Gastrocnemius medialis (tissue), 4 donors: ENCODE data around the gene NOTCH1. TPM values are rescaled to one million over a fixed set of nuclear protein-coding genes. Genes with fewer than 3 reads are reported as not detected.

ENCODE experiments used
- ATAC-seq, 2 donors: fragments of 150-250 bp; one replicate each; pipeline ENCODE4 v1.9.1; 2016
- DNase-seq, 2 donors: peaks; one replicate each; pipeline ENCODE4 v3.0.0-alpha.2; 2019
- H3K27ac ChIP-seq, 4 donors: fragments of 200-600 bp; sonication (generic); 1 replicate in 1 of 4; 2 replicates in 3 of 4; pipeline ENCODE4 v1.5.1; 2016 to 2018; ENCODE audit warnings: mild to moderate bottlenecking in 2 of 4, moderate library complexity in 1 of 4
- H3K27me3 ChIP-seq, 3 donors: fragments of 200-600 bp; sonication (generic) in 2 of 3; 1 replicate in 1 of 3; 2 replicates in 2 of 3; pipeline versions ENCODE4 v1.5.1 to v1.6.0; 2016 to 2019; ENCODE audit warnings: mild to moderate bottlenecking in 1 of 3, moderate library complexity in 1 of 3
- H3K36me3 ChIP-seq, 2 donors: fragments of 200-600 bp; sonication (generic) in 1 of 2; one replicate each; pipeline ENCODE4 v1.5.1; 2017 to 2018
- H3K4me1 ChIP-seq, 2 donors: fragments of 200-600 bp; sonication (generic) in 1 of 2; one replicate each; pipeline ENCODE4 v1.5.1; 2016 to 2017; ENCODE audit warnings: mild to moderate bottlenecking in 2 of 2
- H3K4me3 ChIP-seq, 4 donors: fragments of 200-600 bp; sonication (generic) in 3 of 4; 1 replicate in 1 of 4; 2 replicates in 3 of 4; pipeline ENCODE4 v1.5.1; 2016 to 2019; ENCODE audit warnings: mild to moderate bottlenecking in 2 of 4
- H3K9me3 ChIP-seq, 3 donors: fragments of 200-600 bp; sonication (generic) in 2 of 3; 1 replicate in 1 of 3; 2 replicates in 2 of 3; pipeline ENCODE4 v1.5.1; 2016 to 2019
- POLR2A ChIP-seq, 2 donors: fragments of 450-650 bp; IDR thresholded peaks; one replicate each; pipeline ENCODE4 v1.6.1; 2017; ENCODE audit warnings: antibody characterized with exemption in 2 of 2, mild to moderate bottlenecking in 2 of 2, moderate library complexity in 2 of 2
- in situ Hi-C, 4 donors: fragments of 200-750 bp; cut with MboI; loops; one replicate each; pipeline versions ENCODE4 v1.15.0 to v1.8.0; 2017; ENCODE audit warnings: low sequenced_read_pairs in 4 of 4
- intact Hi-C: fragments of 100-400 bp; cut with DNase I; formaldehyde crosslinking; loops from one replicate; pipeline ENCODE4 v1.15.1; 2023; ENCODE audit warnings: low total_unique reads
- total RNA-seq, 4 donors: library from RNA; depleted of rRNA; stranded (reverse); fragments of >200 nt; gene quantifications; one replicate each; pipeline versions ENCODE4 v1.1.0 to v1.2.3, GENCODE V29; 2016
- TF ChIP-seq, protein P1 (sequence below), 5 experiments: fragments of 450-650 bp in 3 of 5; fragments of 200-600 bp in 2 of 5; sonication (generic) in 2 of 5; IDR thresholded peaks in 4 of 5; conservative IDR thresholded peaks in 1 of 5; 1 replicate in 4 of 5; 2 replicates in 1 of 5; pipeline ENCODE4 v1.5.1; 2016 to 2019; ENCODE audit warnings: antibody characterized with exemption in 5 of 5, mild to moderate bottlenecking in 3 of 5, moderate library complexity in 3 of 5

NOTCH1 gene
- total RNA-seq, 4 donors from 2014 or later = 6.3 to 15.4 (median 8.2) TPM

DNA sequence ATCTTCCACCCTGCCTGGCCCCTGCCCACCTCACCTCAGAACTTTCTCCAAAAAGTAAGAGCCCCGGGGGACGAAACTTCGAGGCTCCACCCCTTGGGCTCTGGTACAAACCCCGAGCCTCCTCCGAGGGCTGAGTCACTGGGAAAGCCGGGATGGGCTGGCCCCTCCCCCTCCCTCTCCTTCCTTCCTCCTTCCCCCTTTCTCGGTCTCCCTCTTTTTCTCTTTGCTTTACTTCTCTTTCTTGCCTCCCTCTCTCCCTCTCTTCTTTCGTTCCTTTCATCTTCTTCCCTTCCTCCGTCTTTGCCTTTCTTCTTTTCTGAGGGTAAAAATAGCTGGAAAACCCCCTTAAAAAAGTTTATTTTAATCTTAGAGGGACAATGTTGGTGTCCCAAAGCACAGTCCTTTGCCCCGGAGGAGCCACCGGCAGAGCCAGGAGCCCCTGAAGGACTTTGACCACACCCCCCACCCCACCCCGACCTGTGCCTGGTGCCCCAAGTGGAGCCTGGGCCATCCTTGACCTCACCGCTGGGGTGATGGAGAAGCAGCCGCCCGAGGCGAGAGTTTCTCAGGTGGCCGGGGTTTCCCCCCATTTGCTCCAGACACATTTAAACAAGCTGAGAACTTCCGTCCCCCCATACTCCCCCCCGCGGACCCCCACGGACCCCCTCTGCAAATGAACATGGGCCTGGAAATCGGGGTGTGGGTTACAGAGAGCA, 5.7 kb upstream of the NOTCH1 start:
- no peaks in the 10 kb centered on the region for H3K9me3 ChIP-seq
- H3K27ac ChIP-seq = peak overlapping the region in 3 of 4 donors; percentile 25 to 54 (median 41)
- H3K4me1 ChIP-seq = peaks cover 10 to 14% of the 10 kb centered on the region in 2 donors
- no peaks in the 10 kb centered on the region for H3K36me3 ChIP-seq
- H3K4me3 ChIP-seq = no peak overlapping the region
- H3K27me3 ChIP-seq = no peaks in the 10 kb centered on the region
- intact Hi-C loops (no loop called here), in situ Hi-C loops (no loop called here)
- ATAC-seq (no peak), DNase-seq (peak in 1 of 2 donors; percentile 59)
- TF ChIP-seq POLR2A (IDR thresholded peaks at IDR 0.05) = no peak
- TF ChIP-seq, protein P1, sequence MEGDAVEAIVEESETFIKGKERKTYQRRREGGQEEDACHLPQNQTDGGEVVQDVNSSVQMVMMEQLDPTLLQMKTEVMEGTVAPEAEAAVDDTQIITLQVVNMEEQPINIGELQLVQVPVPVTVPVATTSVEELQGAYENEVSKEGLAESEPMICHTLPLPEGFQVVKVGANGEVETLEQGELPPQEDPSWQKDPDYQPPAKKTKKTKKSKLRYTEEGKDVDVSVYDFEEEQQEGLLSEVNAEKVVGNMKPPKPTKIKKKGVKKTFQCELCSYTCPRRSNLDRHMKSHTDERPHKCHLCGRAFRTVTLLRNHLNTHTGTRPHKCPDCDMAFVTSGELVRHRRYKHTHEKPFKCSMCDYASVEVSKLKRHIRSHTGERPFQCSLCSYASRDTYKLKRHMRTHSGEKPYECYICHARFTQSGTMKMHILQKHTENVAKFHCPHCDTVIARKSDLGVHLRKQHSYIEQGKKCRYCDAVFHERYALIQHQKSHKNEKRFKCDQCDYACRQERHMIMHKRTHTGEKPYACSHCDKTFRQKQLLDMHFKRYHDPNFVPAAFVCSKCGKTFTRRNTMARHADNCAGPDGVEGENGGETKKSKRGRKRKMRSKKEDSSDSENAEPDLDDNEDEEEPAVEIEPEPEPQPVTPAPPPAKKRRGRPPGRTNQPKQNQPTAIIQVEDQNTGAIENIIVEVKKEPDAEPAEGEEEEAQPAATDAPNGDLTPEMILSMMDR (IDR thresholded peaks at IDR 0.05 in 4 of 5, conservative IDR thresholded peaks at IDR 0.05 in 1 of 5) = no peak

DNA sequence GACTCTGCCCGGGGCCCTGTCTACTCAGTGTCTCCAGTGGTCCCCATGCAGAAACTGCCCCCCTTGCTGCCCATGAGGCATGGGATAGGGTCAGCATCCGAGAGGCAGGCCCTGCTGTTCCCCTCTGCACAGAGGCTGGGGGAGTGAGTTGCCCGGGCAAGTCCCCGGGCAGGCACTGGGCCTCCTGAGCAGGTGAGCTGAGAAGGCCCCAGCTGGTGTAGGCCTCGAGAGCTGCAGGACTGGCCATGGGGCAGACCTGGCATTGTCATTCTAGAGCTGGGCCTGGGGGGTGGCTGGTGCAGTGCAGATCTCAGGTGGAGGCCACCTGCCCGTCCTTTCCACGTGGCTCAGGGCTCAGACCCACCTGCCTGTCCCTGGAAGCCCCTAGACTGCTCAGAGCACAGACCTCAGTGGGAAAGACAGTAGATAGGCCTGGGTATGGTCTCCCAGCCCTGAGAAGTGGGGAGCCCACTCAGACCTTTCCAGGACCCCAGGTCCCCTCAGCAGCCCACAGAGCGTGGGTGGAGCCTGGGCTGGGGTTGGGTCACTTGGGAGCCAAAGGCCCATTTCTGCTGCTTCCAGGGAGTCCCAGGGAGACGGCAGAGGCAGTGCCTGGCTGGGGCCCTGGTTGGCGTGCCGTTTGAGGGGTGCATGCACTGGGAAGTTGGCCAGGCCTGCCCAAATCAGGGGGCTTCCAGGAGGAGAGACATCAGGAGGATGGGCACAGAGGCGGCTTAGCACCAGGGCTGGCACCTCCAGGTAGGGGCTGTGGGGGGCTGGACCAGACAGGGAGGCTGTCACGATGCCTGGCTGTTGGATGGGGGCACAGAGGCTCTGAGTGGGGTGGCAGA, 4.8 kb upstream of the NOTCH1 start:
- in situ Hi-C loops (no loop called here), intact Hi-C loops (no loop called here)
- H3K4me3 ChIP-seq = no peak overlapping the region
- peak overlapping the region in 2 of 4 donors; percentile 21 to 54 for H3K27ac ChIP-seq
- no peaks in the 10 kb centered on the region for H3K27me3 ChIP-seq
- DNase-seq (no peak), ATAC-seq (no peak)
- no peaks in the 10 kb centered on the region for H3K9me3 ChIP-seq
- peaks cover 10 to 17% of the 10 kb centered on the region in 2 donors for H3K4me1 ChIP-seq
- H3K36me3 ChIP-seq = no peaks in the 10 kb centered on the region
- no peak for TF ChIP-seq POLR2A (IDR thresholded peaks at IDR 0.05)
- TF ChIP-seq, protein P1 (IDR thresholded peaks at IDR 0.05 in 4 of 5, conservative IDR thresholded peaks at IDR 0.05 in 1 of 5) = no peak

DNA sequence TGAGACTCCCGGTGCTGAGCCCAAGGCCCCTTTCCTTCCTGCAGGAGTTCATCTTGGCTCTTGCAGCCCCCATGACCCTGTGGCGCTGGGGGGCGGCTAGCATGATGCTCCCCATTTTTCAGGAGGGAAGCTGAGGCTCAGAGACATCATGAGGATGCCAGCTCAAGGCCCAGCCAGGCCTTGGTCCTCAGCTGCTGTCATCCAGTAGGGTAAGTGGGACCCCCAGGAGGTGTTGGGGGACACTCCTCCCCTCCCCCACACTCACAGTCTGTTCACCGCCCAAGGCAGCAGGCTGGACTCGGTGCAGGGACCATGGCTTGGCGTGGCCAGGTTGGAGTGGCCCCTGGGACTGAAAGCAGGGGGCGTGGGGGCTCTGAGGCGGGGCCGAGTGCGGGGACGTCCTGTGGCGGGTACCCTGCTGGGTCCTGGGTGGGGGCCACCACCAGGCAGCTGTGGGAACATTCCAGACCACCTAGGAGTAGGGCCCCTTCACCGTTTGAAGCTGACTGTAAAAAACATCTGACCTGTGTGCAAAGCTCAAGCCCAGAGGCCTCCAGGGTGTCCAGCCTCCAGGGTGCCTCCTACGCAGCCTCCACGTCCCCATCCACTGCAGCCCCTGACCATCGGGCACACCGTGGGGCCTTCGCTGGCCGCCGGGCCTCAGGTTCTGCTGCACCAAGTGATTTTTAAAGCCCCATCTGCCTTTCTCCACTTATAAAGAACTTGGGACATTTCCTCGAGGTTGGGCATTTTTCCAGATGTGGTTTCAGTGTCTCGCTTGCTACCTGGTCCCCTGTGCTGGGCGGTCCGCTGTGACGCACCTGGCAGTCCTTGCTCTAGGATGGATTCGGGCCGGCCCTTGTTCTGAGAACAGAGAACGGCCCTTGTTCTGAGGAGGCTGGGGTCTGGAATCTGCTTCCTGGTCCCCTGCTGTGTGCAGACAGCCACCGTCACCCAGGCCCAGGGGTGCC, 3.4 kb upstream of the NOTCH1 start:
- Histone ChIP-seq H3K4me3 (no peak overlapping the region), H3K4me1 (peaks cover 10 to 17% of the 10 kb centered on the region in 2 donors), H3K27ac (no peak overlapping the region), H3K27me3 (no peaks in the 10 kb centered on the region), H3K36me3 (no peaks in the 10 kb centered on the region), H3K9me3 (no peaks in the 10 kb centered on the region)
- TF ChIP-seq POLR2A (IDR thresholded peaks at IDR 0.05) = no peak
- TF ChIP-seq, protein P1 (IDR thresholded peaks at IDR 0.05 in 4 of 5, conservative IDR thresholded peaks at IDR 0.05 in 1 of 5) = no peak
- intact Hi-C loops (no loop called here), in situ Hi-C loops (no loop called here)
- ATAC-seq (no peak), DNase-seq (no peak)

DNA sequence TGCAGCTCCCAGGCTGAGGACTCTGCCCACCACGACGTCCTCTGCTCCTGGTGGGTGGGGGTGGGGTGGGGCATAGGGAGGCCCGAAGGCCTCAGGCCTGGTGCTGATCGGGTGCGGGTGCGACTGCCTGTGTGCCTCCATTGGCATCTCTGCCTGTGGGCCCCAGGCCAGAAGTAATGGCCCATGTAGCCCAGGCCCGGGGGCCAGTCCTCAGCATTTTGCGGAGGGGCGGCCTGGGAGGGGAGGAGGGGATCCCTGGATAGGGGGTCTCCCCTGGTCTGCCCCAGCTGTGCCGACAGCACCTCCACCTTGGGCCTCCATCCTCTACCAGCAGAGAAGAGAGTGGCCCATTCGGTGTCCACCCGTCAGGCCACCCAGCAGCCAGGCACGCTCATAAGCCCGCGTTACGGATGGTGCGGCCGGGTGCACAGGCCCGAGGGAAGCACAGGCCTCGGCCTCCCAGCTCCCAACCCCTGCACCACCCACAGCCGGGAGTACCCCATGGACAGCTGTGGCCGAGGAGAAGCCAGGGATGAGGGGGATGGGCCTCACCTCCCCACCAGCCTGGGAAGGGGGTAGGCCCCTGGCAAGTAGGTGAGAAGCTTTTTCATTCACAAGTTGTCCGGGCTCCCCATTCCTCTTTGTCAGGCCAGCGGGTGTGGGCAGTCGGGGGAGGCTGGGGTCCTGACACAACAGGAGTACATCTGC, 1.8 kb upstream of the NOTCH1 start:
- DNase-seq (no peak), ATAC-seq (no peak)
- Histone ChIP-seq H3K9me3 (no peaks in the 10 kb centered on the region), H3K4me3 (no peak overlapping the region), H3K27me3 (no peaks in the 10 kb centered on the region), H3K36me3 (no peaks in the 10 kb centered on the region), H3K4me1 (peaks cover 10 to 16% of the 10 kb centered on the region in 2 donors), H3K27ac (peak overlapping the region; percentile 91 to 96 (median 94))
- in situ Hi-C loops = no loop called here
- intact Hi-C loops = loop anchor here (2.0 kb wide), 2 partner anchors 143 to 185 kb away; partner anchors contain the start of gene DNLZ
- TF ChIP-seq POLR2A (IDR thresholded peaks at IDR 0.05) = no peak
- TF ChIP-seq, protein P1 (IDR thresholded peaks at IDR 0.05 in 4 of 5, conservative IDR thresholded peaks at IDR 0.05 in 1 of 5) = no peak
